ENCODE results near the gene EXOC4. TPM values are rescaled to one million over a fixed set of nuclear protein-coding genes. Genes with fewer than 3 reads are reported as not detected.
A peak's percentile ranks its signal among the peaks of the same experiment; 100 is the strongest.

Gene EXOC4
- total RNA-seq, 1 experiment from 2014 or later = 66.2 TPM

DNA sequence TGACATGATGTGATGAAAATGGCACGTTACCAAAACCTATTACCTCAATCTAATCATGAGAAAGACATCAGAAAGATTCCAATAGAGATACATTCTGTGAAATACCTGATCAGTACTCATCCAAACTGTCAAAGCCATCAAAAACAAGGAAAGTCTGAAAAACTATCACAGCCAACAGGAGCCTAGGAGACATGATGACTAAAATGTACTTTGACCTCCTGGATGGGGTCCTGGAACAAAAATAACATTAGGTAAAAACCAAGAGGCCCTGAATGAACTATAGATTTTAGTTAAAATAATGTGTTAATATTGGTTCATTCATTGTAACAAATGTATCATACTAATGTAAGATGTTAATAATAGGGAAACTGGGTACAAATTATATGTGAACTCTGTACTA, 760.4 kb downstream of the EXOC4 start:
- TF ChIP-seq, protein P1, sequence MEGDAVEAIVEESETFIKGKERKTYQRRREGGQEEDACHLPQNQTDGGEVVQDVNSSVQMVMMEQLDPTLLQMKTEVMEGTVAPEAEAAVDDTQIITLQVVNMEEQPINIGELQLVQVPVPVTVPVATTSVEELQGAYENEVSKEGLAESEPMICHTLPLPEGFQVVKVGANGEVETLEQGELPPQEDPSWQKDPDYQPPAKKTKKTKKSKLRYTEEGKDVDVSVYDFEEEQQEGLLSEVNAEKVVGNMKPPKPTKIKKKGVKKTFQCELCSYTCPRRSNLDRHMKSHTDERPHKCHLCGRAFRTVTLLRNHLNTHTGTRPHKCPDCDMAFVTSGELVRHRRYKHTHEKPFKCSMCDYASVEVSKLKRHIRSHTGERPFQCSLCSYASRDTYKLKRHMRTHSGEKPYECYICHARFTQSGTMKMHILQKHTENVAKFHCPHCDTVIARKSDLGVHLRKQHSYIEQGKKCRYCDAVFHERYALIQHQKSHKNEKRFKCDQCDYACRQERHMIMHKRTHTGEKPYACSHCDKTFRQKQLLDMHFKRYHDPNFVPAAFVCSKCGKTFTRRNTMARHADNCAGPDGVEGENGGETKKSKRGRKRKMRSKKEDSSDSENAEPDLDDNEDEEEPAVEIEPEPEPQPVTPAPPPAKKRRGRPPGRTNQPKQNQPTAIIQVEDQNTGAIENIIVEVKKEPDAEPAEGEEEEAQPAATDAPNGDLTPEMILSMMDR (IDR thresholded peaks at IDR 0.05; ENCODE audit: insufficient read depth in 1 of 2, low read depth in 1 of 2, low read length in 1 of 2, severe bottlenecking in 1 of 2, unreplicated experiment in 1 of 2) = no peak
- ChIA-PET CTCF (no interaction called here), POLR2A (no interaction called here)
- peaks cover 8% of the 10 kb centered on the region; the same call in 1 of the 2 replicates for H3K4me1 ChIP-seq
- H3K4me1 Mint-ChIP-seq (ENCODE audit: low read depth, unreplicated experiment) = peaks cover 12% of the 10 kb centered on the region
- no peak overlapping the region for H3K4me3 ChIP-seq (ENCODE audit: low read depth, low read length)
- no peaks in the 10 kb centered on the region for H3K9me3 Mint-ChIP-seq (ENCODE audit: unreplicated experiment)
- H3K4me3 Mint-ChIP-seq (ENCODE audit: unreplicated experiment) = no peak overlapping the region
- H3K36me3 Mint-ChIP-seq (ENCODE audit: insufficient read depth, unreplicated experiment) = peaks cover 6% of the 10 kb centered on the region
- intact Hi-C loops (cut with micrococcal nuclease; ENCODE audit: unreplicated experiment) = no loop called here
- no TSS peak for BruUV-seq (replicated peaks)
- H3K27me3 Mint-ChIP-seq (ENCODE audit: insufficient read depth, unreplicated experiment) = no peaks in the 10 kb centered on the region
- DNase-seq = no peak
- H3K36me3 ChIP-seq (ENCODE audit: control insufficient read depth, insufficient read depth, low read length) = no peaks in the 10 kb centered on the region
- H3K27me3 ChIP-seq (replicated peaks; ENCODE audit: control insufficient read depth, insufficient read depth, low read length) = no peaks in the 10 kb centered on the region
- no peaks in the 10 kb centered on the region for H3K9me3 ChIP-seq
- no peak overlapping the region for H3K27ac Mint-ChIP-seq (ENCODE audit: unreplicated experiment)

DNA sequence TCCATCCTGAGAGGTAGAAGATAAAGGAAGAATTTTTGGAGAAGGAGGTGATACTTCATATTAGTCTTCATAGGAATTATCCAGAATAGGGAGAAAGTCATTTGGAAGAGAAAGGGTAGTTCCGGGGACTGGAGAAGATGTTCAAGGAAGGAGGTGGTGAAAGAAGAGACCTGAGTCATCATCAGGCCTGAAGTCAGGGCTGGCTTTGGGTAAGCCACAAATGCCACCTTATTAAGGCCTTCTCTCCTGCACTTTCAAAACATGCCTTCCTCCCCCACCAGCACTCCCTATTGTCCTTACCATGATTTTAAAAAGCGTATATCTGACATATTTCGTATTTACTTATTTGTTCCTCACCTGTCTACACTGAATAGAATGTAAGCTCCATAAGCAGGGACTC, 762.1 kb downstream of the EXOC4 start:
- Histone ChIP-seq H3K36me3 (ENCODE audit: control insufficient read depth, insufficient read depth, low read length) (no peaks in the 10 kb centered on the region), H3K27me3 (replicated peaks; ENCODE audit: control insufficient read depth, insufficient read depth, low read length) (no peaks in the 10 kb centered on the region), H3K4me1 (peaks cover 8% of the 10 kb centered on the region; the same call in 1 of the 2 replicates), H3K9me3 (no peaks in the 10 kb centered on the region), H3K4me3 (ENCODE audit: low read depth, low read length) (no peak overlapping the region)
- TF ChIP-seq, protein P1 (IDR thresholded peaks at IDR 0.05; ENCODE audit: insufficient read depth in 1 of 2, low read depth in 1 of 2, low read length in 1 of 2, severe bottlenecking in 1 of 2, unreplicated experiment in 1 of 2) = no peak
- BruUV-seq (replicated peaks) = no TSS peak
- ChIA-PET POLR2A (no interaction called here), CTCF (interaction anchor here (0.7 kb wide), 1 partner anchor 160 kb away, joined by 6 read pairs; no protein-coding TSS in a partner anchor)
- Mint-ChIP-seq H3K27ac (ENCODE audit: unreplicated experiment) (no peak overlapping the region), H3K4me3 (ENCODE audit: unreplicated experiment) (no peak overlapping the region), H3K36me3 (ENCODE audit: insufficient read depth, unreplicated experiment) (peaks cover 6% of the 10 kb centered on the region), H3K27me3 (ENCODE audit: insufficient read depth, unreplicated experiment) (no peaks in the 10 kb centered on the region), H3K4me1 (ENCODE audit: low read depth, unreplicated experiment) (peaks cover 12% of the 10 kb centered on the region), H3K9me3 (ENCODE audit: unreplicated experiment) (no peaks in the 10 kb centered on the region)
- no peak for DNase-seq
- intact Hi-C loops (cut with micrococcal nuclease; ENCODE audit: unreplicated experiment) = no loop called here

DNA sequence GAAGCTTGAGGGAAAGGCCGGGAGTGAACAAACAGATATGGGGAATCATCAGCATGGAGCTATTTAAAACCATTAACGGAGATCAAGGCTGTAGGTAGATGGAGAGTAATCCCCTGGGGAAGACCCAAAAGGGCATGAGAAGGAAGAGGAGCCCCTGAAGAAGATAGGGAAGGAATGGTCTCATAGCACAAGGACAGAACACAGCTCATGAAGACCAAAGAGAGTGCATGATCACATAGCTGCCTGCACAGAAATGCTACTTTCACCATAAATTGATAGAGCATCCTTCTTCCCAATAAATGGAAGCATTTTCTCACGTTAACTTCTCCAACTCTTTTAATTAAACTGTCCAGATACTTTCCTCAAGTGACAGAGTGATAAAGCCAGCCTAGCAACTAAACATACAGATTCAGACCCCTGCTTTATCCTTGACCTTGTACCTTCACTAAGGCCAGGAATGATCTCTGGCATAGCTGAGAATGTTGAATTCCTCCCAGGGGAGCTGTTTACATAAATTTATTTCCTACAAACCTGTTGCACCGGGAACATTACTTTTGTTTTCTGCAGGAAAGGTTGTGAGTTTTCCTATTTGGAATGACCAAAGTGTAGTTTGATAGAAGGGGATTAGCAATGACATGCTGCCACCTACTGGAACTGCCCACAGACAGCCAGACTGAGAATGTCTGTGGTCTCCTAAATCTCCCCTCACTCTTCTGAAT, 763.5 kb downstream of the EXOC4 start:
- H3K4me3 Mint-ChIP-seq (ENCODE audit: unreplicated experiment) = no peak overlapping the region
- peaks cover 8% of the 10 kb centered on the region; the same call in 1 of the 2 replicates for H3K4me1 ChIP-seq
- ChIA-PET CTCF (no interaction called here), POLR2A (no interaction called here)
- H3K27ac Mint-ChIP-seq (ENCODE audit: unreplicated experiment) = no peak overlapping the region
- no peaks in the 10 kb centered on the region for H3K27me3 ChIP-seq (replicated peaks; ENCODE audit: control insufficient read depth, insufficient read depth, low read length)
- H3K9me3 ChIP-seq = no peaks in the 10 kb centered on the region
- no peaks in the 10 kb centered on the region for H3K27me3 Mint-ChIP-seq (ENCODE audit: insufficient read depth, unreplicated experiment)
- intact Hi-C loops (cut with micrococcal nuclease; ENCODE audit: unreplicated experiment) = loop anchor here (1.0 to 2.0 kb wide), 2 partner anchors 342 to 404 kb away; no protein-coding TSS in a partner anchor
- H3K4me3 ChIP-seq (ENCODE audit: low read depth, low read length) = no peak overlapping the region
- peaks cover 2% of the 10 kb centered on the region for H3K36me3 Mint-ChIP-seq (ENCODE audit: insufficient read depth, unreplicated experiment)
- peak; percentile 34 to 52 for DNase-seq
- no peaks in the 10 kb centered on the region for H3K9me3 Mint-ChIP-seq (ENCODE audit: unreplicated experiment)
- BruUV-seq (replicated peaks) = no TSS peak
- H3K4me1 Mint-ChIP-seq (ENCODE audit: low read depth, unreplicated experiment) = peaks cover 12% of the 10 kb centered on the region
- no peaks in the 10 kb centered on the region for H3K36me3 ChIP-seq (ENCODE audit: control insufficient read depth, insufficient read depth, low read length)
- TF ChIP-seq, protein P1 (IDR thresholded peaks at IDR 0.05; ENCODE audit: insufficient read depth in 1 of 2, low read depth in 1 of 2, low read length in 1 of 2, severe bottlenecking in 1 of 2, unreplicated experiment in 1 of 2) = peak; percentile 77 to 83
